Activated naive CD8-positive, alpha-beta T cell treated with anti-CD3 and anti-CD28 coated beads, Interleukin-2, amount 50 U/mL, for 24 hours (primary cell): Measurements from ENCODE around the gene RTN1.
"Not testable (repeated sequence)": the region's sequence is repeated elsewhere in the genome, so short reads cannot be mapped to it uniquely, and the experiment has no call there.

Experiments
- ATAC-seq: fragments of 150-1000 bp; cut with Tn5 transposase; one replicate; pipeline ENCODE4 v1.10.0; 2021
- DNase-seq: peaks from one replicate; pipeline ENCODE4 v3.0.0; 2021
- H3K27ac Mint-ChIP-seq: one replicate; pipeline ENCODE4 v1.8.0; 2021; ENCODE audit warnings: mild to moderate bottlenecking, mixed read lengths
- H3K27me3 Mint-ChIP-seq: one replicate; pipeline ENCODE4 v1.8.0; 2021; ENCODE audit warnings: mixed read lengths
- H3K36me3 Mint-ChIP-seq: one replicate; pipeline ENCODE4 v1.8.0; 2021; ENCODE audit warnings: low read depth, mixed read lengths
- H3K4me1 Mint-ChIP-seq: one replicate; pipeline ENCODE4 v1.8.0; 2021; ENCODE audit warnings: mixed read lengths
- H3K4me3 Mint-ChIP-seq: one replicate; pipeline ENCODE4 v1.8.0; 2021; ENCODE audit warnings: mild to moderate bottlenecking, moderate library complexity, mixed read lengths
- H3K9me3 Mint-ChIP-seq: one replicate; pipeline ENCODE4 v1.8.0; 2021; ENCODE audit warnings: mixed read lengths

RTN1 gene

DNA sequence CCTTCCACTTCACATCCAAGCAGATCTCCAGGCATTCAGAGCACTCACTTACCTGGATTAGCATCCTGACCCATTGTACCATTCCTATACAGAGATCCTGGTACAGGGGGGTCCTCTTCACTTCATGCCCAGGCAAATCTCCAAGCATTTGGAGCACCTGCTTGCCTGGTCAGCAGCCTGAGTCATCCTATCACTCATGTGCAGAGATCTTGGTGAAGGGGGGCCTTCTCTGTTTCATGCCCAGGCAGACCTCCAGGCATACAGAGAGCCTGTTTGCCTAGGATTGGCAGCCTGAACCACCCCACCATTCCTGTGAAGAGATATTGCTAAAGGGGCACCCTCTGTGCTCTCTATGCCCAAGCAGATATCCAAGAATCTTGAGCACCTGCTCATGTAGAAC is 182.9 kb downstream of the RTN1 start:
- ATAC-seq: no peak
- no peaks in the 10 kb centered on the region for H3K36me3 Mint-ChIP-seq
- no peak for DNase-seq
- H3K4me1 Mint-ChIP-seq: no peaks in the 10 kb centered on the region
- H3K9me3 Mint-ChIP-seq: no peaks in the 10 kb centered on the region
- no peak overlapping the region for H3K27ac Mint-ChIP-seq
- H3K4me3 Mint-ChIP-seq: no peak overlapping the region
- H3K27me3 Mint-ChIP-seq: peaks cover 26% of the 10 kb centered on the region

DNA sequence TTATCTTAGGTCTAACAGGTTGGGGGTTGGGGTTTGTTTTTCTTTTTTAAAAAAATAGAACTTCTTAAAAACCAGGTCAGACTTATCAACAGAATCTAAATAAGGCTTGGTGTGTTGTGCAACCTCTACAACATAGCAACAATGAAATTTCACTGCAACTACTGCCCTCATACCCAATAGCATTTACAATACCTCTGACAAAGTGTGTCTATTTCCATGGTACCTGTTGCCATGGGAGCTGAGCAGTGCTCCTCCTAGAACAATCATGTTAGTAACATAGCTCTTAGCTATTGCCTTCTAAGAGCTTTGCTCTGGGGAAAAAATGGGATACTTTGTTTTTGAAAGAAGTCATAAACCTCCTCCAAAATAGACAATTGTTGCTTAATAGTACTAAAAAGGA is 190.7 kb downstream of the RTN1 start:
- DNase-seq (no peak), ATAC-seq (no peak)
- H3K27me3 Mint-ChIP-seq: peaks cover 17% of the 10 kb centered on the region
- H3K4me1 Mint-ChIP-seq: no peaks in the 10 kb centered on the region
- no peak overlapping the region for H3K27ac Mint-ChIP-seq
- no peaks in the 10 kb centered on the region for H3K36me3 Mint-ChIP-seq
- no peak overlapping the region for H3K4me3 Mint-ChIP-seq
- peaks cover 4% of the 10 kb centered on the region for H3K9me3 Mint-ChIP-seq

DNA sequence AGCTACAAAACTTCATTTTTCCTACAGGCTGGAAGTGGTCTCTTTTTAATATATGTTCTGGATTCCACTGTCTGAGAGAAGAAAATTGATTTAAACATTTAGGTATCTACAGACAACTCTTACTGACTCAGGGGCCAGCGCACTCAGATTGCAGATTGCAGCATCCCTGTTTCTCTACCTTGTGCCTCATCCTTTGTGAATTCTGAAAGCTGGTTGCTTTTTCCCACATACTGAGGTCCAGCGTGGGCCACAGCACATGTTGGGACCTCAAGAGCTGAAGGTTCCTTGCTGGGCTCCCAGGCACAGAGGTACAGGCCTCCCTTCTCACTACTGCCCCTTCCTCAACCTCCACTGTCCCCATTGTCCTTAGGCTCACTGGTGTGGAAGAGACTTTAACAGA is 192.2 kb downstream of the RTN1 start:
- peaks cover 4% of the 10 kb centered on the region for H3K9me3 Mint-ChIP-seq
- no peak overlapping the region for H3K27ac Mint-ChIP-seq
- DNase-seq: no peak
- H3K36me3 Mint-ChIP-seq: no peaks in the 10 kb centered on the region
- no peak for ATAC-seq
- H3K4me1 Mint-ChIP-seq: no peaks in the 10 kb centered on the region
- H3K27me3 Mint-ChIP-seq: peaks cover 12% of the 10 kb centered on the region
- H3K4me3 Mint-ChIP-seq: no peak overlapping the region

DNA sequence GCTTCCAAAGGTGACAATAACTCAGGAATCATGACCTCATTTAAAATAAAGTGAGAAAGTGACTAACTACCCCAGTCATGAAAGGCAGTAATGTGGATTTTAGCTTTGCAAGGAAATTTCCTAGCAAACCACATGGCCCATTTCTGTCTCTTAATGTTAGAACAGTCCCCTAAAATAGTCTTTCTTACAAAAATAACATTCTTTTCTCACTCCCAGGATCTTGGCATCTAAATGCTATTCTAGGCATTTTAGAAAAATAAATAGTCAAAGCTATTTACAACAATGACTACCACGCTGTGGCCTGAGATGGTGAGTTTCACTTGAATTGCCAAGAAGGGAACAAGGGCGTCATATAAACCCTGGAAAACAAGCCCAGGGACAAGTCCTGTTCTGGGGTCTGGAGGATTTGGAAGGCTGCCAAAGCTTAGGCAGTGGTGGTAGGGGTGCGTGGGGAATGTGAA is 192.8 kb downstream of the RTN1 start:
- DNase-seq (no peak), ATAC-seq (no peak)
- Mint-ChIP-seq H3K36me3 (no peaks in the 10 kb centered on the region), H3K4me1 (no peaks in the 10 kb centered on the region), H3K27me3 (peaks cover 9% of the 10 kb centered on the region), H3K4me3 (no peak overlapping the region), H3K27ac (no peak overlapping the region), H3K9me3 (peaks cover 4% of the 10 kb centered on the region)

DNA sequence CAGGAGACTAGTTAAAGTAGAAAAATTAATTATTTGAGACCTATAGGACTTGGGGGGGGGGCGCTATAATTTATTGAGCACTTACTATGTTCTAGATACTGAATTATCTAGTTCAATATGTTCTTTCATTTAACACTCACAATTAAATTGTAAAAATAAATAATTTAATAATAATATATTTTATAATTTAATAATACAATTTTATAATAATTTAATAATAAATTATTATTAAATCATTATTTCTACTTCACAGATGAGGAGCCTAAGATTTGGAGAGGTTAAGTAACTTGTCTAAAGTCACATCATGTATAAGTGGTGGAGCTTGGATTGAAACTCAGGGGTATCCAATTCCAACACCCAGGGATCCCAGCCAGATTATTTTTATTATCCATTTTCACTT is 195.2 kb downstream of the RTN1 start:
- Mint-ChIP-seq H3K4me1 (no peaks in the 10 kb centered on the region), H3K4me3 (no peak overlapping the region), H3K27me3 (peaks cover 7% of the 10 kb centered on the region), H3K27ac (no peak overlapping the region), H3K36me3 (no peaks in the 10 kb centered on the region), H3K9me3 (peaks cover 4% of the 10 kb centered on the region)
- ATAC-seq (no peak), DNase-seq (no peak)

DNA sequence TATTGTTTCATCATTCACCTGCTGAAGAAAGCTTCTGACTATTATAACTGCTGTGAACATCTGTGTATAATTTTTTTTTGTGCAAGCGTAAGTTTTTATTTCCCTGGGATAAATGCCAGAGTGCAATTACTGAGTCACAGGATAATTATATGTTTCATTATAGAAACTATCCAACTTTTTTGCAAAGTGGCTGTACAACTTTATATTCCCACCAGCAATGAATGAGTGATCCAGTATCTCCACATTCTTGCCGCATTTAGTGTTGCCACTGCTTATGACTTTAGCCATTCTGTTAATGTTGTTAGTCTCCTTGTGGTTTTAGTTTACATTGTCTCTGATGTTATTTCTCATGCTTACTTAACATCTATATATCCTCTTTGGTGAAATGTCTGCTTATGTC is 205.8 kb downstream of the RTN1 start:
- Mint-ChIP-seq H3K4me1 (no peaks in the 10 kb centered on the region), H3K36me3 (no peaks in the 10 kb centered on the region), H3K27me3 (no peaks in the 10 kb centered on the region), H3K9me3 (peaks cover 15% of the 10 kb centered on the region), H3K27ac (no peak overlapping the region), H3K4me3 (no peak overlapping the region)
- ATAC-seq: no peak
- DNase-seq: no peak

DNA sequence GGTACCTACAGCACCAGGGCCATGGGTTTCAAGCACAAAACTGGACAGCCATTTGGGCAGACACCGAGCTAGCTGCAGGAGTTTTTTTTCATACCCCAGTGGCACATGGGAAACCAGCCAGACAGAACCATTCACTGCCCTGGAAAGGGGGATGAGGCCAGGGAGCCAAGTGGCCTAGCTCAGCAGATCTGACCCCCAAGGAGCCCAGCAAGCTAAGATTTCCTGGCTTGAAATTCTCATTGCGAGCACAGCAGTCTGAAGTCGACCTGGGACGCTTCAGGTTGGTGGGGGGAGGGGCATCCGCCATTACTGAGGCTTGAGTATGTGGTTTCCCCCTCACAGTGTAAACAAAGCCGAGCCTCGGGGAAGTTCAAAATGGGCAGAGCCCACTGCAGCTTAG is 212.8 kb downstream of the RTN1 start:
- no peaks in the 10 kb centered on the region for H3K27me3 Mint-ChIP-seq
- H3K36me3 Mint-ChIP-seq: no peaks in the 10 kb centered on the region
- no peaks in the 10 kb centered on the region for H3K4me1 Mint-ChIP-seq
- no peak for ATAC-seq
- H3K4me3 Mint-ChIP-seq: no peak overlapping the region
- no peak for DNase-seq
- no peak overlapping the region for H3K27ac Mint-ChIP-seq
- H3K9me3 Mint-ChIP-seq: peaks cover 12% of the 10 kb centered on the region

DNA sequence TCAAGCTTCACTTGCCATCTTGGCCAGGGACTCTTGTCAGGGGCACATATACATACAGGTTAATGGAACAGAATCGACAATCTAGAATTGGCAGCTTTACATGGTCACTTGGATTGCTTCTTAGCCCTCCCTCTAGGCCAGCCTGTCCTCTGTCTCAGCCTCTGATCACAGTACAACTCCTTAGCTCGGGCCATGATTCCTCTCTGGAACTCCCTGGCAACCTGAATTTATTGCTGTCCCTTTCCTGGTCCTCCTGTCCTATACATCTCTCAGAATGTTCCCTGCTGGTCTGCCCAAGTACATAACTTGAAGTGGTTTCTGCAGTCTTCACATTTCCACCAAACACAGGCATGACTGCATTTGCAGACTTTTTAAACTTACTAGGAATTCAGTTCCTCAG is 214.1 kb downstream of the RTN1 start:
- Mint-ChIP-seq H3K27ac (no peak overlapping the region), H3K27me3 (no peaks in the 10 kb centered on the region), H3K4me3 (no peak overlapping the region), H3K9me3 (peaks cover 18% of the 10 kb centered on the region), H3K4me1 (no peaks in the 10 kb centered on the region), H3K36me3 (no peaks in the 10 kb centered on the region)
- ATAC-seq (no peak), DNase-seq (no peak)

DNA sequence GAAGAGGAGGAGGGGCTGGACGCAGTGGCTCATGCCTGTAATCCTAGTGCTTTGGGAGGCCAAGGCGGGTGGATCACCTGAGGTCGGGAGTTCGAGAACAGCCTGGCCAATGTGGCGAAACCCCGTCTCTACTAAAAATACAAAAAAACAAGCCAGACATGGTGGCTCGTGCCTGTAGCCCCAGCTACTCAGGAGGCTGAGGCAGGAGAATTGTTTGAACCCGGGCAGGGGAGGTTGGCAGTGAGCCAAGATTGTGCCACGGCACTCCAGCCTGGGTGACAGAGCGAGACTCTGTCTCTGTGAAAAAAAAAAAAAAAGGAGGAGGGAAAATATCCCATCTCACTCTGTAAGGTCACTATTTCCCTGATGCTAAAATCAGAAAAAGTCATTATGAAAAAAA is 216.4 kb downstream of the RTN1 start:
- not testable (repeated sequence) for H3K27me3 Mint-ChIP-seq, H3K4me3 Mint-ChIP-seq, ATAC-seq, H3K27ac Mint-ChIP-seq, H3K4me1 Mint-ChIP-seq, H3K36me3 Mint-ChIP-seq, DNase-seq
- peaks cover 17% of the 10 kb centered on the region for H3K9me3 Mint-ChIP-seq

DNA sequence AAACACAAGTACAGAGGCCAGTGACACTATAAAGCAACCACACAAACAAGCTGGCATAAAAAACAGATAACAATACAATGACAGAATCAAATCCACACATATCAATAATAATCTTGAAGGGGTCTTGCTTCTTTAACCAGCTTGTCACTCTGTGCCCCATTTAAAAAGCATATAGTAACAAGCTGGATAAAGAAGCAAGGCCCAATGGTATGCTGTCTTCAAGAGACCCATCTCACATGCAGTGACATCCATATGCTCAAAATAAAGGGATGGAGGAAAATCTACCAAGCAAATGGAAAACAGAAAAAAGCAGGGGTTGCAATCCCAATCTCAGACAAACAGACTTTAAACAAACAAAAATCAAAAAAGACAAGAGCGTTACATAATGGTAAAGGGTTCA is 223.7 kb downstream of the RTN1 start:
- peaks cover 56% of the 10 kb centered on the region for H3K9me3 Mint-ChIP-seq
- not testable (repeated sequence) for H3K4me1 Mint-ChIP-seq, H3K4me3 Mint-ChIP-seq, H3K27me3 Mint-ChIP-seq, ATAC-seq, DNase-seq, H3K36me3 Mint-ChIP-seq, H3K27ac Mint-ChIP-seq

DNA sequence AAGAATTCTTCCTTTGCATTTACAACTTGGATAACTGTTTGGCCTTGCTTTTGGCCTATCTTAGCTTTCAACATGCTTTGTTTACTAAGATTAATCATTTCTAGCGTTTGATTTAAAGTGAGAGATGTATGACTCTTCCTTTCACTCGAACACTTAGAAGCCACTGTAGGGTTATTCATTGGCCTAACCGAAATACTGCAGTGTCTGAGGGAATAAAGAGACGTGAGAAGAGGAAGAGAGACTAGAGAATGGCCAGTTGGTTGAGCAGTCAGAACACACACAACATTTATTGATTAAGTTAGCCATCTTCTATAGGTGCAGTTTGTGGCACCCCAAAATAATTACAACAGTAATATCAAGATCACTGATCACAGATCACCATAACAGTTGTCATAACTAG is 231.7 kb downstream of the RTN1 start:
- Mint-ChIP-seq H3K27ac (no peak overlapping the region), H3K36me3 (no peaks in the 10 kb centered on the region), H3K27me3 (peaks cover 4% of the 10 kb centered on the region), H3K9me3 (peaks cover 11% of the 10 kb centered on the region), H3K4me1 (no peaks in the 10 kb centered on the region), H3K4me3 (no peak overlapping the region)
- no peak for DNase-seq
- no peak for ATAC-seq

DNA sequence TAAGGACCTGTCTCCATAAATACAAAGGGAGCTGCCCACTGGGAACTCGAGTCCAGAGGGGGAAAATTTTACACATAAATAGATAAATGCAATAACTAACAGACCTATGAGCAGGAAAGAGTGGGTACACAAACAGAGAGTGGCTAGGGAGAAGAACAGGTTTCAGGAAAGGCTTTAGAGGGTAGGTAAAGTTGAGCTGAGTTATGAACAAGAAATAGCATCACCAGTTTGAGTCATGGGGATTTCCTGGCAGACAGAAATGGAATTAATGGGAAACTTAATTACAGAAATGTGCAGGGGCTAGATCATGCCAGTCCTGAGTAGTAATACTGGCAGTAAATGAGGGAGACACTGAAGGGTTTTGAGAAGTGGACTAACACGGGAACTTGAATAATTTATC is 236.0 kb downstream of the RTN1 start:
- no peaks in the 10 kb centered on the region for H3K36me3 Mint-ChIP-seq
- peaks cover 4% of the 10 kb centered on the region for H3K4me1 Mint-ChIP-seq
- H3K4me3 Mint-ChIP-seq: no peak overlapping the region
- ATAC-seq (no peak), DNase-seq (no peak)
- no peaks in the 10 kb centered on the region for H3K9me3 Mint-ChIP-seq
- H3K27me3 Mint-ChIP-seq: peaks cover 25% of the 10 kb centered on the region
- no peak overlapping the region for H3K27ac Mint-ChIP-seq

DNA sequence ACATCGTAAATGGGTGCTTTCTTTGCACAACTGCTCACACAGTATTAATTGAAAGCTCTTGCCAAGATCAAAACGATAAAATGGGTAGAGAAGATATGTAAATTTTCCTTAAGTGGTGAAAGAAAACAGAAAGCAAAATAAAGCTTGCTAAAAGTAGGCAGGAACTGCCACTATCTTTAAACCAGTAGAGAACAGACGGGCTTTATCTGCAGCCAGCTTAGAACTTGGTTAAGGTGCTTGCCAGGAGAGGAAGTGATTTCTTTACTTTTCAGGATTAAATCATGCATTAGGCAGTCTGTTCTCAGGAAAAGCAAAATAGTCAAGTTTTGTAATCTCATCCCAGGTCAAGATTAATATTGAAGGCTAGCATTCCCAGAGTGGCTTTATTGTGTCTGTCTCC is 237.1 kb downstream of the RTN1 start:
- DNase-seq (no peak), ATAC-seq (no peak)
- Mint-ChIP-seq H3K4me3 (no peak overlapping the region), H3K4me1 (peaks cover 4% of the 10 kb centered on the region), H3K27ac (no peak overlapping the region), H3K36me3 (no peaks in the 10 kb centered on the region), H3K27me3 (peaks cover 32% of the 10 kb centered on the region), H3K9me3 (no peaks in the 10 kb centered on the region)

DNA sequence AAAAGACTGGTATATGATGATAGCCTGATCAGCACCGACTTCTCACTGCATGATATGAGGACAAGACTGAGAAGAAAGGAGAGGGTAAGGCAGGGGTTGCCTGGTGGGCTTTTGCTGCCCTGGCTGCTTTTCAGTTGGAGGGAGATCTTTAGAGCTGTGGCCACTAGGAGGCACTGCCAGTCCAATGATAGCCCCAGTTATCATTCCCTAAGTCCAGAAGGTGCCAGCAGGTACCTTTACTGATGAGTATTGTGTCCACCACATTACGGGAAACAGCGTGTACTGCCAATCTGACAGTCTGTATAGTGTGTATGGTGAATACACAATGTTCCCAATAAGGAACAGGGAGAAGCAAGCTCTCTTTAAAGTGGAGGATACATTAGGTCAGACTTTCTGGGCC is 238.2 kb downstream of the RTN1 start:
- DNase-seq (peak; percentile 23), ATAC-seq (no peak)
- Mint-ChIP-seq H3K27me3 (peaks cover 37% of the 10 kb centered on the region), H3K9me3 (no peaks in the 10 kb centered on the region), H3K4me3 (no peak overlapping the region), H3K4me1 (peaks cover 4% of the 10 kb centered on the region), H3K36me3 (no peaks in the 10 kb centered on the region), H3K27ac (no peak overlapping the region)

DNA sequence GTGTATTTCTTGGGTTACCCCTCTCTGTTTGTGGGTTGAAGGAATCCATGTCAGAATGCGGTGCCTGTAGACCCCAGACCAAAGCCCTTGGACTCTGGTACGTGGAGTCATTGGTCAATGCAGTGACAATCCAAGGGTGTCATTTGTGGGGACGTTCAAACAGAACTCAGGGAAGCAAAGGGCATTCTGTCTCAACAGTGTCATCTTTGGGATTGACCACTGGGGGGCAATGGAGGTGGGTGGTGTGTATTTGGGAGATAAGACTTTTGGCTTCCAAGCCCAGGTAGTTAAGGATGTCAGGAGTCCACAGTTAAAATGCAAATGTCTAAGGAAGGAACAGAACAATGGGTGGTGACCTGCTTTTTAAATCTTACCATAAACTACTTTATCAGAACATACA is 239.3 kb downstream of the RTN1 start:
- H3K27ac Mint-ChIP-seq: no peak overlapping the region
- no peaks in the 10 kb centered on the region for H3K36me3 Mint-ChIP-seq
- DNase-seq (peak; percentile 1), ATAC-seq (no peak)
- peaks cover 41% of the 10 kb centered on the region for H3K27me3 Mint-ChIP-seq
- H3K9me3 Mint-ChIP-seq: no peaks in the 10 kb centered on the region
- H3K4me3 Mint-ChIP-seq: no peak overlapping the region
- H3K4me1 Mint-ChIP-seq: peaks cover 4% of the 10 kb centered on the region

DNA sequence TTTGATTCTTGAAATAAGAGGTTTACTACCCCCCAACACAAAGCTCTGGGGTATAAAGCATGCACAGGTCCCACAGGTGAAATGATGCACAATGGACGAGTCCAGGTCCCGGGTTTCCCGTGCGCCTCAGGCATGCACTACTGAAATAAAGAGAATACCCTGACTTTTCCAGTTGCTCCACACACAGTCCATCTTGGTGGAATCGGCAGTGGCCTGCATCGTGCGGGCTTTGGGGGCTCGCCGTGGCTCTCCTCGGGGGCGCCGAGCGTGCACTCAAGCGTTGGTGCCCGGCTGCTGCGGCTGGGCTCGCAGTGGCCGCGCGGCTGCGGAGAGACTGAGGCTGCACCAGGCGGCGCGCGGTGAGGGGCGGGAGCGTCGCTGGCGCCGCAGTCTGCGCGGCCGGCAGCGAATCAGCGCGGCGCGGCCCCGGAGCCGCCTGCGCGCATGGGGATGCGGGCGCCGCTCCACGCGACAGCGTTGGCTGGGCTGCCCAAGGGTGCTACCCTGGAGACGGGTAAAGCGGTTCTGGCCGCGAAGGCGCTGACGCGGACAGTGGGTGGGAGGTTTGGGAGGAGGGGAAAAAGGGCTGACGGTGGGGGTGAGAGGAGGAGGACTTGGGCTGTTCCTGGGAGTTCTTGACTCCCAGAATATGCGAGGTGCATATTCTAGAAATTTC is 240.2 kb downstream of the RTN1 start:
- no peaks in the 10 kb centered on the region for H3K9me3 Mint-ChIP-seq
- ATAC-seq (peak; percentile 56), DNase-seq (peak; percentile 6)
- H3K4me1 Mint-ChIP-seq: peaks cover 4% of the 10 kb centered on the region
- no peak overlapping the region for H3K4me3 Mint-ChIP-seq
- H3K27me3 Mint-ChIP-seq: peaks cover 41% of the 10 kb centered on the region
- H3K36me3 Mint-ChIP-seq: no peaks in the 10 kb centered on the region
- H3K27ac Mint-ChIP-seq: no peak overlapping the region
